SK-N-SH treated with all-trans-retinoic acid at 6 μM for 48 hours (cell line): ENCODE results near the gene STXBP2.
"Not testable (repeated sequence)": the region's sequence is repeated elsewhere in the genome, so short reads cannot be mapped to it uniquely, and the experiment has no call there.

Source experiments
- ATAC-seq: fragments of 200-7000 bp; cut with Tn5 transposase; 3 replicates; pipeline ENCODE4 v1.9.1; 2020; ENCODE audit warnings: mild to moderate bottlenecking, moderate library complexity
- ARNTL ChIP-seq: fragments of 450-650 bp; formaldehyde crosslinking; IDR thresholded peaks from 2 replicates; pipeline ENCODE4 v1.5.0; 2020; ENCODE audit warnings: low read depth, mild to moderate bottlenecking, moderate library complexity, borderline replicate concordance
- BACH2 ChIP-seq: fragments of 250-450 bp; sonication (Bioruptor Pico); IDR thresholded peaks from 2 replicates; pipeline ENCODE4 v1.9.0; 2021; ENCODE audit warnings: mild to moderate bottlenecking, borderline replicate concordance
- CSDC2 ChIP-seq: fragments of 250-450 bp; sonication (Bioruptor Pico); IDR thresholded peaks from 2 replicates; pipeline ENCODE4 v1.5.0; 2020; ENCODE audit warnings: mild to moderate bottlenecking, moderate library complexity
- GLIS3 ChIP-seq: fragments of 250-450 bp; sonication (Bioruptor Pico); IDR thresholded peaks from 2 replicates; pipeline ENCODE4 v1.5.0; 2020; ENCODE audit warnings: mild to moderate bottlenecking, moderate library complexity
- ISL1 ChIP-seq: fragments of 250-450 bp; sonication (Bioruptor Pico); IDR thresholded peaks from 2 replicates; pipeline ENCODE4 v2.1.2; 2022; ENCODE audit warnings: mild to moderate bottlenecking, moderate library complexity
- OSR1 ChIP-seq: fragments of 250-450 bp; sonication (Bioruptor Pico); IDR thresholded peaks from 2 replicates; pipeline ENCODE4 v1.8.0; 2022; ENCODE audit warnings: moderate library complexity, mild to moderate bottlenecking, inconsistent platforms
- PPARA ChIP-seq: fragments of 250-450 bp; sonication (Bioruptor Pico); IDR thresholded peaks from 2 replicates; pipeline ENCODE4 v1.5.0; 2020; ENCODE audit warnings: mild to moderate bottlenecking, borderline replicate concordance
- RARB ChIP-seq: fragments of 250-450 bp; sonication (Bioruptor Pico); IDR thresholded peaks from 2 replicates; pipeline ENCODE4 v1.8.0; 2021; ENCODE audit warnings: mild to moderate bottlenecking, moderate library complexity
- SNAI2 ChIP-seq: fragments of 250-450 bp; sonication (Bioruptor Pico); IDR thresholded peaks from 2 replicates; pipeline ENCODE4 v1.5.0; 2020; ENCODE audit warnings: mild to moderate bottlenecking, moderate library complexity
- TCF4 ChIP-seq: fragments of 250-450 bp; sonication (Bioruptor Pico); IDR thresholded peaks from 2 replicates; pipeline ENCODE4 v1.8.0; 2021; ENCODE audit warnings: mild to moderate bottlenecking, moderate library complexity, borderline replicate concordance
- TOX ChIP-seq: fragments of 250-450 bp; sonication (Bioruptor Pico); IDR thresholded peaks from 2 replicates; pipeline ENCODE4 v1.8.0; 2021; ENCODE audit warnings: mild to moderate bottlenecking, moderate library complexity, borderline replicate concordance
- ZC3H10 ChIP-seq: fragments of 250-450 bp; sonication (Bioruptor Pico); IDR thresholded peaks from 2 replicates; pipeline ENCODE4 v1.5.1; 2021; ENCODE audit warnings: mild to moderate bottlenecking, moderate library complexity
- ZFP3 ChIP-seq: fragments of 250-450 bp; sonication (Bioruptor Pico); IDR thresholded peaks from 2 replicates; pipeline ENCODE4 v1.5.0; 2020; ENCODE audit warnings: mild to moderate bottlenecking, moderate library complexity
- ZFP30 ChIP-seq: fragments of 450-650 bp; formaldehyde crosslinking; IDR thresholded peaks from 2 replicates; pipeline ENCODE4 v1.5.0; 2022; ENCODE audit warnings: mild to moderate bottlenecking, moderate library complexity
- ZNF565 ChIP-seq: fragments of 450-650 bp; formaldehyde crosslinking; conservative IDR thresholded peaks from 2 replicates; pipeline ENCODE4 v1.5.0; 2020; ENCODE audit warnings: low read depth, mild to moderate bottlenecking, moderate library complexity
- ZNF70 ChIP-seq: fragments of 450-650 bp; formaldehyde crosslinking; IDR thresholded peaks from 2 replicates; pipeline ENCODE4 v1.5.0; 2020; ENCODE audit warnings: mild to moderate bottlenecking, moderate library complexity
- ZNF8 ChIP-seq: fragments of 450-650 bp; formaldehyde crosslinking; IDR thresholded peaks from 2 replicates; pipeline ENCODE4 v1.5.0; 2020; ENCODE audit warnings: mild to moderate bottlenecking, moderate library complexity
- TF ChIP-seq, protein P1 (sequence below): fragments of 250-450 bp; sonication (Bioruptor Pico); IDR thresholded peaks from 2 replicates; pipeline ENCODE4 v1.8.0; 2020; ENCODE audit warnings: mild to moderate bottlenecking, moderate library complexity, borderline replicate concordance
- TF ChIP-seq, protein P2 (sequence below): fragments of 250-450 bp; sonication (Bioruptor Pico); IDR thresholded peaks from 2 replicates; pipeline ENCODE4 v1.5.1; 2021; ENCODE audit warnings: mild to moderate bottlenecking, moderate library complexity
- TF ChIP-seq, protein P3 (sequence below): fragments of 250-450 bp; sonication (Bioruptor Pico); IDR thresholded peaks from 2 replicates; pipeline ENCODE4 v1.5.0; 2020; ENCODE audit warnings: mild to moderate bottlenecking, moderate library complexity
- TF ChIP-seq, protein P4 (sequence below): fragments of 250-450 bp; sonication (Bioruptor Pico); IDR thresholded peaks from 2 replicates; pipeline ENCODE4 v1.8.0; 2021; ENCODE audit warnings: low read depth, mild to moderate bottlenecking, moderate library complexity, borderline replicate concordance
- TF ChIP-seq, protein P5 (sequence below): fragments of 250-450 bp; sonication (Bioruptor Pico); IDR thresholded peaks from 2 replicates; pipeline ENCODE4 v1.5.1; 2020; ENCODE audit warnings: low read depth, mild to moderate bottlenecking, moderate library complexity

The STXBP2 gene

DNA sequence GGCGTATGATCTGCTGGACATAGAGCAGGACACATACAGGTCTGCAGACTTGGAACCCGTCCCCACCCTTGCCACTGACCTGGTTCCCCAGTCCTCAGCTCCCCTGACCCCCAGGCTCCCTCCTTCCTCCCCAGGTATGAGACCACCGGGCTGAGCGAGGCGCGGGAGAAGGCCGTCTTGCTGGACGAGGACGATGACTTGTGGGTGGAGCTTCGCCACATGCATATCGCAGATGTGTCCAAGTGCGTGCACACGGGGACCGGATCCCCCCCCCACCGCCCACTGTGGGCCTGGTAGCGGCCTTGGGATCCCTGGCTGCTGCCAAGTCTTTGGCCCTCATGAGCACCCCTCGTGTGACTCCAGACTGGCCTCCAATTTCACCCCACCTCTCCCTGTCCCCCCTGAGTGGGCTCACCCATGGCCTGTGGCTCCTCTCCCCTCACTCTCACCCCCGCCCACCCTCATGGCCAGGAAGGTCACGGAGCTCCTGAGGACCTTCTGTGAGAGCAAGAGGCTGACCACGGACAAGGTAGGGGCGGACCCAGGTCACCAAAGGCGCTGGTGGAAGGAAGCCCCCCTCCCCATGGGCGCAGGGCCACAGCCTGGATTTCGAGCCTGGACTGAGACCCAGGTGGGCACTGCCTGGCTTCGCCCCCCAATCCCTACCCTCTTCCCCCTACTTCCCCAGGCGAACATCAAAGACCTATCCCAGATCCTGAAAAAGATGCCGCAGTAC lies 5.6 kb downstream of the STXBP2 start:
- TF ChIP-seq ZC3H10 (CRISPR knock-in tag), result no peak
- no peak for TF ChIP-seq ZFP30 (CRISPR knock-in tag)
- no peak for TF ChIP-seq TCF4 (CRISPR knock-in tag)
- no peak for TF ChIP-seq ARNTL (CRISPR knock-in tag)
- TF ChIP-seq, protein P1, sequence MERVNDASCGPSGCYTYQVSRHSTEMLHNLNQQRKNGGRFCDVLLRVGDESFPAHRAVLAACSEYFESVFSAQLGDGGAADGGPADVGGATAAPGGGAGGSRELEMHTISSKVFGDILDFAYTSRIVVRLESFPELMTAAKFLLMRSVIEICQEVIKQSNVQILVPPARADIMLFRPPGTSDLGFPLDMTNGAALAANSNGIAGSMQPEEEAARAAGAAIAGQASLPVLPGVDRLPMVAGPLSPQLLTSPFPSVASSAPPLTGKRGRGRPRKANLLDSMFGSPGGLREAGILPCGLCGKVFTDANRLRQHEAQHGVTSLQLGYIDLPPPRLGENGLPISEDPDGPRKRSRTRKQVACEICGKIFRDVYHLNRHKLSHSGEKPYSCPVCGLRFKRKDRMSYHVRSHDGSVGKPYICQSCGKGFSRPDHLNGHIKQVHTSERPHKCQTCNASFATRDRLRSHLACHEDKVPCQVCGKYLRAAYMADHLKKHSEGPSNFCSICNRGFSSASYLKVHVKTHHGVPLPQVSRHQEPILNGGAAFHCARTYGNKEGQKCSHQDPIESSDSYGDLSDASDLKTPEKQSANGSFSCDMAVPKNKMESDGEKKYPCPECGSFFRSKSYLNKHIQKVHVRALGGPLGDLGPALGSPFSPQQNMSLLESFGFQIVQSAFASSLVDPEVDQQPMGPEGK, result no peak
- no peak for TF ChIP-seq SNAI2 (CRISPR knock-in tag)
- no peak for TF ChIP-seq ZNF70
- no peak for TF ChIP-seq RARB
- no peak for TF ChIP-seq PPARA (CRISPR knock-in tag)
- TF ChIP-seq, protein P2, sequence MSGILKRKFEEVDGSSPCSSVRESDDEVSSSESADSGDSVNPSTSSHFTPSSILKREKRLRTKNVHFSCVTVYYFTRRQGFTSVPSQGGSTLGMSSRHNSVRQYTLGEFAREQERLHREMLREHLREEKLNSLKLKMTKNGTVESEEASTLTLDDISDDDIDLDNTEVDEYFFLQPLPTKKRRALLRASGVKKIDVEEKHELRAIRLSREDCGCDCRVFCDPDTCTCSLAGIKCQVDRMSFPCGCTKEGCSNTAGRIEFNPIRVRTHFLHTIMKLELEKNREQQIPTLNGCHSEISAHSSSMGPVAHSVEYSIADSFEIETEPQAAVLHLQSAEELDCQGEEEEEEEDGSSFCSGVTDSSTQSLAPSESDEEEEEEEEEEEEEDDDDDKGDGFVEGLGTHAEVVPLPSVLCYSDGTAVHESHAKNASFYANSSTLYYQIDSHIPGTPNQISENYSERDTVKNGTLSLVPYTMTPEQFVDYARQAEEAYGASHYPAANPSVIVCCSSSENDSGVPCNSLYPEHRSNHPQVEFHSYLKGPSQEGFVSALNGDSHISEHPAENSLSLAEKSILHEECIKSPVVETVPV (CRISPR knock-in tag), result no peak
- no peak for TF ChIP-seq ZNF8 (CRISPR knock-in tag)
- no peak for TF ChIP-seq ZFP3 (CRISPR knock-in tag)
- TF ChIP-seq ISL1 (CRISPR knock-in tag), result no peak
- TF ChIP-seq OSR1 (CRISPR knock-in tag), result no peak
- no peak for TF ChIP-seq GLIS3 (CRISPR knock-in tag)
- TF ChIP-seq CSDC2, result no peak
- TF ChIP-seq, protein P3, sequence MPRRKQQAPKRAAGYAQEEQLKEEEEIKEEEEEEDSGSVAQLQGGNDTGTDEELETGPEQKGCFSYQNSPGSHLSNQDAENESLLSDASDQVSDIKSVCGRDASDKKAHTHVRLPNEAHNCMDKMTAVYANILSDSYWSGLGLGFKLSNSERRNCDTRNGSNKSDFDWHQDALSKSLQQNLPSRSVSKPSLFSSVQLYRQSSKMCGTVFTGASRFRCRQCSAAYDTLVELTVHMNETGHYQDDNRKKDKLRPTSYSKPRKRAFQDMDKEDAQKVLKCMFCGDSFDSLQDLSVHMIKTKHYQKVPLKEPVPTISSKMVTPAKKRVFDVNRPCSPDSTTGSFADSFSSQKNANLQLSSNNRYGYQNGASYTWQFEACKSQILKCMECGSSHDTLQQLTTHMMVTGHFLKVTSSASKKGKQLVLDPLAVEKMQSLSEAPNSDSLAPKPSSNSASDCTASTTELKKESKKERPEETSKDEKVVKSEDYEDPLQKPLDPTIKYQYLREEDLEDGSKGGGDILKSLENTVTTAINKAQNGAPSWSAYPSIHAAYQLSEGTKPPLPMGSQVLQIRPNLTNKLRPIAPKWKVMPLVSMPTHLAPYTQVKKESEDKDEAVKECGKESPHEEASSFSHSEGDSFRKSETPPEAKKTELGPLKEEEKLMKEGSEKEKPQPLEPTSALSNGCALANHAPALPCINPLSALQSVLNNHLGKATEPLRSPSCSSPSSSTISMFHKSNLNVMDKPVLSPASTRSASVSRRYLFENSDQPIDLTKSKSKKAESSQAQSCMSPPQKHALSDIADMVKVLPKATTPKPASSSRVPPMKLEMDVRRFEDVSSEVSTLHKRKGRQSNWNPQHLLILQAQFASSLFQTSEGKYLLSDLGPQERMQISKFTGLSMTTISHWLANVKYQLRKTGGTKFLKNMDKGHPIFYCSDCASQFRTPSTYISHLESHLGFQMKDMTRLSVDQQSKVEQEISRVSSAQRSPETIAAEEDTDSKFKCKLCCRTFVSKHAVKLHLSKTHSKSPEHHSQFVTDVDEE, result no peak
- TF ChIP-seq TOX (CRISPR knock-in tag), result no peak
- no peak for ATAC-seq

DNA sequence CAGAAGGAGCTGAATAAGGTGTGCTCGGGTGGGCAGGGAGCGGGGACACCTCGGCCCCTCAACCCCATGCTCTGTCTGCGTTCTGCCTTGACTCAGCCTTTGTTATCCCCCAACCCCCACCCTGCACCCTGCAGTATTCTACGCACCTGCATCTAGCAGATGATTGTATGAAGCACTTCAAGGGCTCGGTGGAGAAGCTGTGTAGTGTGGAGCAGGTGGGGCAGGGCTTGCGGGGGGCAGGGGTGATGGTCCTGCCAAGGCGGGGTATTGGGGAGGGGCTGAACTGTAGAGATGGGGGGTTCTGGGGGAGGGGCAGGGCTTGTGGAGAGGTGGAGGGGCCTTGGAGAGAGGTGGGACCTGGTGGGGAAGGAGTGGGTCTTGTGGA lies 6.1 kb downstream of the STXBP2 start:
- TF ChIP-seq, protein P2 (CRISPR knock-in tag), result no peak
- TF ChIP-seq TCF4 (CRISPR knock-in tag), result no peak
- TF ChIP-seq, all 23 proteins: peak for 0

DNA sequence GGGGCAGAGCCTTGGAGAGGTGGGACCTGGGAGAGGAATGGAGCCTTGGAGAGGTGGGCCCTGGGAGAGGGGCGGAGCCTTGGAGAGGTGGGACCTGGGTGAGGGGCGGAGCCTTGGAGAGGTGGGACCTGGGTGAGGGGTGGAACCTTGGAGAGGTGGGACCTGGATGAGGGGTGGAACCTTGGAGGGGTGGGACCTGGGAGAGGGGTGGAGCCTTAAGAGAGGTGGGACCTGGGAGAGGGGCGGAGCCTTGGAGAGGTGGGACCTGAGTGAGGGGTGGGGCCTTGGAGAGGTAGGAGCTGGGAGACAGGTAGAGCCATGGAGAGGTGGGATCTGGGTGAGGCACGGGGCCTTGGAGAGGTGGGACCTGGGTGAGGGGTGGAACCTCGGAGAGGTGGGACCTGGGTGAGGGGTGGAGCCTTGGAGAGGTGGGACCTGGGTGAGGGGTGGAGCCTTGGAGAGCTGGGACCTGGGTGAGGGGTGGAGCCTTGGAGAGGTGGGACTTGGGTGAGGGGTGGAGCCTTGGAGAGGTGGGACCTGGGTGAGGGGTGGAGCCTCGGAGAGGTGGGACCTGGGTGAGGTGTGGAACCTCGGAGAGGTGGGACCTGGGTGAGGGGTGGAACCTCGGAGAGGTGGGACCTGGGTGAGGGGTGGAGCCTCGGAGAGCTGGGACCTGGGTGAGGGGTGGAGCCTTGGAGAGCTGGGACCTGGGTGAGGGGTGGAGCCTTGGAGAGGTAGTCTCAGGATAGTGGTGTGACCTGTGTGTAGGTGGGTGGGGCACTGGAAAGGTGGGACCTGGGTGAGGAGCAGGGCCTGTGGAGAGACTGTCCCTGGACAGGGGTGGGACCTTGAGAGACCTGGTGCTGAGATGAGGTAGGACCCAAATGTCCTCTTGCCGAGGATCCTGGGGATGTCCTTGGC lies 7.0 kb downstream of the STXBP2 start:
- ATAC-seq, result not testable (repeated sequence)

More for the DNA sequence above, 6.1 kb downstream of the STXBP2 start:
- no peak for ATAC-seq

DNA sequence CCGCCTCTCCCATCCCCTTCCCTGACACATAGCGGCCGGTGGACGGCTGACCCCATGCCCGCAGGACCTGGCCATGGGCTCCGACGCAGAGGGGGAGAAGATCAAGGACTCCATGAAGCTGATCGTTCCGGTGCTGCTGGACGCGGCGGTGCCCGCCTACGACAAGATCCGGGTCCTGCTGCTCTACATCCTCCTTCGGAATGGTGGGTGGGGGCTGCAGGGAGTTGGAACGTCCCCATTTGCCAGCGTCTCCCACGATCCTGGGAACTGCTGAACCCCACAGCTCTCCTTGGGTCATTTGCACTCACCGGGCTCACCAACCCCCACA lies 7.6 kb downstream of the STXBP2 start:
- no peak for ATAC-seq
- TF ChIP-seq BACH2 (CRISPR knock-in tag) (no peak), CSDC2 (no peak), ZNF565 (CRISPR knock-in tag) (no peak), GLIS3 (CRISPR knock-in tag) (no peak), ARNTL (CRISPR knock-in tag) (no peak), RARB (no peak), TCF4 (CRISPR knock-in tag) (no peak), OSR1 (CRISPR knock-in tag) (no peak), SNAI2 (CRISPR knock-in tag) (no peak), ISL1 (CRISPR knock-in tag) (no peak)
- TF ChIP-seq, protein P1, result no peak
- TF ChIP-seq, protein P4, sequence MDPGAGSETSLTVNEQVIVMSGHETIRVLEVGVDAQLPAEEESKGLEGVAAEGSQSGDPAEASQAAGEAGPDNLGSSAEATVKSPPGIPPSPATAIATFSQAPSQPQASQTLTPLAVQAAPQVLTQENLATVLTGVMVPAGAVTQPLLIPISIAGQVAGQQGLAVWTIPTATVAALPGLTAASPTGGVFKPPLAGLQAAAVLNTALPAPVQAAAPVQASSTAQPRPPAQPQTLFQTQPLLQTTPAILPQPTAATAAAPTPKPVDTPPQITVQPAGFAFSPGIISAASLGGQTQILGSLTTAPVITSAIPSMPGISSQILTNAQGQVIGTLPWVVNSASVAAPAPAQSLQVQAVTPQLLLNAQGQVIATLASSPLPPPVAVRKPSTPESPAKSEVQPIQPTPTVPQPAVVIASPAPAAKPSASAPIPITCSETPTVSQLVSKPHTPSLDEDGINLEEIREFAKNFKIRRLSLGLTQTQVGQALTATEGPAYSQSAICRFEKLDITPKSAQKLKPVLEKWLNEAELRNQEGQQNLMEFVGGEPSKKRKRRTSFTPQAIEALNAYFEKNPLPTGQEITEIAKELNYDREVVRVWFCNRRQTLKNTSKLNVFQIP (CRISPR knock-in tag), result no peak
- TF ChIP-seq, protein P5, sequence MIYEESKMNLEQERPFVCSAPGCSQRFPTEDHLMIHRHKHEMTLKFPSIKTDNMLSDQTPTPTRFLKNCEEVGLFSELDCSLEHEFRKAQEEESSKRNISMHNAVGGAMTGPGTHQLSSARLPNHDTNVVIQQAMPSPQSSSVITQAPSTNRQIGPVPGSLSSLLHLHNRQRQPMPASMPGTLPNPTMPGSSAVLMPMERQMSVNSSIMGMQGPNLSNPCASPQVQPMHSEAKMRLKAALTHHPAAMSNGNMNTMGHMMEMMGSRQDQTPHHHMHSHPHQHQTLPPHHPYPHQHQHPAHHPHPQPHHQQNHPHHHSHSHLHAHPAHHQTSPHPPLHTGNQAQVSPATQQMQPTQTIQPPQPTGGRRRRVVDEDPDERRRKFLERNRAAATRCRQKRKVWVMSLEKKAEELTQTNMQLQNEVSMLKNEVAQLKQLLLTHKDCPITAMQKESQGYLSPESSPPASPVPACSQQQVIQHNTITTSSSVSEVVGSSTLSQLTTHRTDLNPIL, result no peak
